Urothelium cell line (cell line): ENCODE data around the gene ABCC3.
A peak's percentile ranks its signal among the peaks of the same experiment; 100 is the strongest.

Experiments used
- DNase-seq: peaks from one replicate; pipeline ENCODE4 v3.0.0; 2011; ENCODE audit warnings: low spot score, mixed read lengths
- FAIRE-seq: peaks from 2 replicates; lab custom pipeline; 2011; peaks lifted over from hg19 to GRCh38; lab: Jason Lieb, UNC

ABCC3 gene

GRCh38 chr17:50642722-50643656, 8.3 kb downstream of the ABCC3 start:
- DNase-seq (no peak), FAIRE-seq (no peak)

DNA sequence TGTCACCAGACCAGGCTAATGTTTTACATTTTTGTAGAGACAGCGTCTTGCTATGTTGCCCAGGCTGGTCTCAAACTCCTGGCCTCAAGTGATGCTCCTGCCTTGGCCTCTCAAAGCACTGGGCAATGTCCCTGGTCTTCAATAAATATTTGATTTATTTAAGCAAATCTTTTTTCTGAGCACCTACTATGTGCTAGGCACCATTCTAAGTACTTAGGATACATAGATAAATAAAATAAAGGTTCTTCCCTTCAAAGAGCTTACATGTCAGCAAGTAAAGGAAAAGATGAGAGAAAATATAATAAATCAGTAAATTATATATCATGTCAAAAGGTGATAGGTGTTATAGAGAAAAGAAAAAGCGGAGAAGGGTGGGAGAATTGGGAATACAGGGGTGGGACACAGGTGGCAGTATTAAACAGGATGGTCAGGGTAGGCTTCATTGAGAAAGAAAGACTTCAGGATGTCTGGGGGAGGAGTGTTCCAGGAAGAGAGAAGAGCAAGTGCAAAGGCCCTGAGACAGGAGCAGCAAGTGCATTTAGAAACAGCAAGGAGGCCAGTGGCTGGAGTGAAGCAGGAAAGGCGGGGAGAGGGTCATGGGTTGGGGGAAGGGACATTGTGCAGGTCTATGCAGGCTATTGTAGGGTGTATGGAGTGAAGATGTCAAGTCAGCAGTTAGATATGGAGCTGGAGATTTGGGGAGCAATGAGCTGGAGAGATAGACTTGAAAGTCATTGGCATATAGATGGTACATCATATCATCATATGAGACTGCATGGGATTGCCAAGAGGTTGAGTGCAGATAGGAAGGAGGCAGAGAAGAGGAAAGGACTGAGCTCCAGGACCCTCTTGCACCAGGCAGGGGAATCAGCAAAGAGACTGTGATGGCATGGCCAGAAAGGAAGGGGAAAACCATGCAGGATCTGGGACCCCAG, 11.3 kb downstream of the ABCC3 start:
- no peak for DNase-seq
- FAIRE-seq: no peak

DNA sequence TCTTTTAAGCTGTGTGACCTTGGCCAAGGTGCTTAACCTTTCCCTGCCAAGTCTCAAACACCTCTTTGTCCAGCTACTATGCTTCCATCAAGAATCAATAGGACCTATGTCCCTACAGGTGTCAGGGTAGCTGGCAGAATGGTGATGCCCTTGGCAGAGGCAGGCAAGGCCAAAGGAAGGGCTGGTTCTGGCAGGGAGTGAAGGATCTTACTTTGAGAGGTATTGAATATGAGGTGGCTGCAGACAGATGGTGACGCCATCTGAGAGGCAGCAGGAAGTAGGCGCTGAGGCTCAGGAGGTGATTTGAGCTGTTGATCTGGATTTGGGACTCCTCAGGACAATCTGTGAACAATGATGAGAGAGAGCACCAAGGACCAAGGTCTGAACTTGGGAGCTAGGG, 12.5 kb downstream of the ABCC3 start:
- FAIRE-seq: no peak
- no peak for DNase-seq

DNA sequence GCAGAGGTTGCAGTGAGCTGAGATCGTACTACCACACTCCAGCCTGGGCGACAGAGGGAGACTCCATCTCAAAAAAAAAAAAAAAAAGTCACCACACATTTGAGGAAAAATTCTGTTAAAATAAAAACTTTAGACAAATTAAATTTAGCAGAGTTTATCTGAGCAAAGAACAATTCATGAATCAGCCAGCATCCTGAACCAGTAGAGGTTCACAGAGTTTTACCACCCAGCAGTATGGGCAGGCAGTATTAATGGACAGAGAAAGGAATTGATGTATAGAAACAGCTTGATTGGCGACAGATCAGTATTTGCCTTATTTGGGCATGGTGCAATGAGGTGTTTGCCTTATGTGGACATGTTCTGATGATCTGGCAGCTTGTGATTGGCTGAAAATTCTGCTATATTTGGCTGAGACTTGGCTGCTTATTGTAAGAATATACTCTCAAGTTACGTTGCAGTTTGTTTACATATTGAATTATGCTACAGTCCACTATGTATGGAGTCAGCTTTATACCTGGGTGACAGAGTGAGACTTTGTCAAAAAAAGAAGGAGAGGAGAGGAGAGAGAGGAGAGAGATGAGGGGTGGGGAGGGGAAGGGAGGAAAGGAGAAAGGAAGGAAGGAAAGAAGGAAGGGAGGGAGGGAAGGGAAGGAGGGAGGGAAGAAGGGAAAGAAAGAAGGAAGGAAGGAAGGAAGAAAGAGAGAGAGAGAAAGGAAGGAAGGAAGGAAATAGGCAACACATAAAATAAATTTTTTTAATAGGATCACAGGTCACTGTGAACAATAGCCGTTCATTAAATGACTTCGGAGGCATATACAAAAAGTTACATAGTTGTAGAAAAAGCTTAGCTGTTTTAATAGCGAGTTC, 14.6 kb downstream of the ABCC3 start:
- FAIRE-seq (no peak), DNase-seq (no peak)

DNA sequence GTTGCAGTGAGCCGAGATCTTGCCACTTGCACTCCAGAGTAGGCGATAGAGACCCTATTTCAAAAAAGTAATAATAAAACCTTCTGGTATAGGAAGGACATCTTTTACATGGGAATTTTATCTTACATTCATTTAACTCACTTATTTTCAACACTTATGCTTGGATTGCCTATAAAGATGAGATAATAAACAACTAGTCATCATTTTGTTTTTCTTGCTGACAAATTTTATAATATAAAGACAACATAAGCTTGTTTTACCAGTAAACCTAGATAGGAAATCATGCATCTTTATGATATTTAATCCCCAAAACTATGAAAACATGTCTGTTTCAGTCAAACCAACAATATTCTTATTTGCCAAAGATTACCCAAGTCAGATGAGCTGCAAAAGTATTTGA, 17.0 kb downstream of the ABCC3 start:
- FAIRE-seq (no peak), DNase-seq (no peak)

- FAIRE-seq (no peak), DNase-seq (no peak)
Observed at GRCh38 chr17:50653738-50654137, 19.1 kb downstream of the ABCC3 start.

DNA sequence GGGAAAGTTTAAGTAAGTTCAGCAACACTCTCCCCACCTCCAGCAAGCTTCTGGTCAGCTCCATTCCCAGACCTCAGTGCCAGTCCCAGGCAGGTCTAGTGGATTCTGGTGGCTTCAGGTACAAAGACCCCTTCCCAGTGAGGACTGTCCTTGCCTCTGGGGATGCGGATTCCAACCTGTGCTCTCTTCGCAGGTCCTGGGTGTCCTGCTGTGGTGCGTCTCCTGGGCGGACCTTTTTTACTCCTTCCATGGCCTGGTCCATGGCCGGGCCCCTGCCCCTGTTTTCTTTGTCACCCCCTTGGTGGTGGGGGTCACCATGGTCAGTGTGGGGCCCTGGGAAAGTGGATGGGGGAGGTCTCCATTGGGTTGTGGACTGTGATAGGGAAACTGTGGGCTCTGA, 21.8 kb downstream of the ABCC3 start:
- FAIRE-seq (no peak), DNase-seq (no peak)

DNA sequence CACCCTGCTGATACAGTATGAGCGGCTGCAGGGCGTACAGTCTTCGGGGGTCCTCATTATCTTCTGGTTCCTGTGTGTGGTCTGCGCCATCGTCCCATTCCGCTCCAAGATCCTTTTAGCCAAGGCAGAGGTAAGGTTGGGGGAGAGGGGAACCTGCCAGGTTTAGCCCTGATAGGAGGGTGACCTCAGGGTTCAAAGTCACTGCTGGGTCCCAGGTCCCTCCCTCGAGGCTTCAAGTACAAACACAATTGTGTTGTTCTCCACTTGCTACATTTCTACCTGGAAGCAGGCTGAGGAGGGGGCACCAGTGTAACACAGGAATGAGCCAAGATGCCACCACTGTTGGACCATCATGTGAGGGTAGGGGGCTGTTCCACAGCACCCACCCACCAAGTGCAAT, 22.4 kb downstream of the ABCC3 start:
- no peak for FAIRE-seq

GRCh38 chr17:50657627-50658026, 22.9 kb downstream of the ABCC3 start:
- no peak for FAIRE-seq

More for the DNA sequence above, 22.4 kb downstream of the ABCC3 start:
- DNase-seq: no peak

DNA sequence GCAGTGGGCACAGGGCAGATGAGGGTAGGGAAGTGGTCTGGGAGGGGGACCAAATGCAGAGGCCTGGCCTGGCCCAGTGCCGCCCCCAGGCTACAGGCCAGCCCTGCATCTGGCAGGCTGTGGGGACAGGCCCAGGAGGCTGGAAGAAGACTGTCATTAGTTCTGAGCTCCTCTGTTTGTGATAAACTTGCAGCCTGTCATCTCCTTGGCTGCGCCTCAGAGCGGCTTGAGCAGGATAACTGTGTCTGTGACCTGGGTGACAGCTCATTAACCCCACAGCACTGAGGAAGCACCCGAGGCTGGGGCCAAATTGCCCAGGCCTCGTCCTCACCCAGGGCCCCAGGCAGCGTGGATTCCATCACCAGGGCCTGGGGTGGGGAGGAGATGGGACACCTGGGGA, 23.9 kb downstream of the ABCC3 start:
- no peak for DNase-seq
- FAIRE-seq: no peak

More at GRCh38 chr17:50657627-50658026, 22.9 kb downstream of the ABCC3 start:
- no peak for DNase-seq

DNA sequence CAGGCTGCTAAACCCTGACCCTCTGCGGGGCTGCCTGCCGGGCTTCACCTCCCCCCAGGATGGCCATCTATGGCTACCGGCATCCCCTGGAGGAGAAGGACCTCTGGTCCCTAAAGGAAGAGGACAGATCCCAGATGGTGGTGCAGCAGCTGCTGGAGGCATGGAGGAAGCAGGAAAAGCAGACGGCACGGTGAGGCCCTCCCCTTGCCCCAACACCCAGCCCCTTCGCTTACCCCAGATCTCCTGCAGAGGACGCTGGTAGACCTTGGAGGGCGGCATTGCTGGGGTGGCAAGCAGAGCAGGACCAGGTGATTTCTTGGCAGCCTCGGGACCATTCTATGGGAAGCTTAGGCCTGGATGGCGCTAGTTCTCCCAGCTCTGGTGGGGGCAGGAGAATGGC, 24.5 kb downstream of the ABCC3 start:
- no peak for FAIRE-seq
- no peak for DNase-seq

- DNase-seq: no peak
- FAIRE-seq: no peak
Observed at GRCh38 chr17:50660042-50660886, 25.6 kb downstream of the ABCC3 start.

- FAIRE-seq (peak; percentile 65), DNase-seq (no peak)
Observed at GRCh38 chr17:50660887-50661345, 26.2 kb downstream of the ABCC3 start.

GRCh38 chr17:50661348-50661747, 26.7 kb downstream of the ABCC3 start:
- DNase-seq (no peak), FAIRE-seq (no peak)

DNA sequence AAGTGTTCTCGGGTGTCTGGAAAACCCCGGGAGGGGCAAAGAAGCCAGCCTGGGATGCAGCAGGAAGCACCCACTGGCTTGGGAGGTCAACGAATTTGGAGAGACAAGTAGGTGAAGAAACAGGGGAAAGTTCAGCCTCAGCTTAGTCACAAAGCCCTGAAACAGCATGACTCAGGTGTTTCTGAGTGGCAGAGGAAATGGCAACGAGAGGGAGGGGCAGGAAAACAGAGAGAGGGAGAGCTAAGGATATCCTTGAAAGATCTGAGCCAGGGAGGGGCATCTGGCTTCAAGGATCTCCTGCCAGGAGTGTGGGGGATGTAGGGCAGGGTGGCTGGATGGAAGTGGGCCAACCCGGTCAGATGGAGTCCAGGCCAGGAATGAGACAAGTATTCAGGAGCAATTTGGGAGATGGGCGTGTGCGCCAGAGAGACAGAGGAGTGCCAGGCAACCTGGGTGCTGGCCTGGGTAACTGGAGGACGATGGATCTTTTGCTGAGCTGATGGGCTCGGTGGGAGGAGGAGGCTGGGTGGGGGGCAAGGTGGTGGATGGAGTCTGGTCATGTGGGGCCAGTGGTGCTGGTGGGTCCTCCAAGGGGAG, 27.2 kb downstream of the ABCC3 start:
- peak; percentile 92 for DNase-seq
- peak; percentile 63 for FAIRE-seq

DNA sequence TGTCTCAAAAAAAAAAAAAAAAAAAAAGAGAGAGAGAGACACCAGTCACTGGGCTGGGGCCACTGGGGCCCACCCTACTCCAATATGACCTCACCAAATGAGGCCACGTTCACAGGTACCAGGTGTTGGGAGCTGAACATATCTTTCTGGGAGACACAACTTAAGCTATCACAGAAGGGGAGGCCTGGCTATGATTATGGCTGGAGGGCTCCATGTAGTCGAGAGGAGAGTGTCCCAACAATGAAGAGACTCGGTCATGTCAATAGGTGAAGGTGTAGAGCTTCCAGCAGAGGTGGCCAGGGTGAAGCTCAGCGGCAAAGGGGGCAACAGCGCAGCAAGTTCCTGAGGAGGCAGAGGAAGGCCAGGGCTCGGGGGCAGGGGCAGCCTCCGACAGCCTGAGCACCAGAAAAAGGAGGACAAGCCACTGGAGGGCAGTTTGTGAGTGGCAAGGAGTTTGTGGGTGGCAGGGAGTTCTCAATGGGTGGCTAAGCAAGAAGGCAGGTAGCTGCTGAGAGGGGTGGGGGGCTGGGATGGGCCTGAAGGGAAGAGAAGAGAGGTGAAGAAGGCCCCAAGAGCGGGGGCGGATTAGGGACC, 28.0 kb downstream of the ABCC3 start:
- DNase-seq (no peak), FAIRE-seq (no peak)

DNA sequence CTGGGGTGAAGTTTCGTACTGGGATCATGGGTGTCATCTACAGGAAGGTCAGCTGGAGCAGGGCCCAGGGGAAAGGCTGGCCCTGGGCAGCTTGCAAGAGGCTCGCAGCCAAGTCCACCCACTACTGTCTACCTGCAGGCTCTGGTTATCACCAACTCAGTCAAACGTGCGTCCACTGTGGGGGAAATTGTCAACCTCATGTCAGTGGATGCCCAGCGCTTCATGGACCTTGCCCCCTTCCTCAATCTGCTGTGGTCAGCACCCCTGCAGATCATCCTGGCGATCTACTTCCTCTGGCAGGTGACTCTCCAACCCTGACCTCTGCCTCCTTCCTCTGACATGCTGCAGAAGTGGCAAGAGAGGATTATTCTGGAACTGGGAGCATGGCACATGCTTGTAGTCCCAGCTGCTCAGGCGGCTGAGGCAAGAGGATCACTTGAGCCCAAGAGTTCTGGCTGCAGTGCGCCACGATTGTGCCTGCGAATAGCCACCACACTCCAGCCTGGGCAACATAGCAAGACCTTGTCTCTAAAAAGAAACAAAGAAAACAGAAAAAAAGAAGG, 29.2 kb downstream of the ABCC3 start:
- no peak for FAIRE-seq

DNA sequence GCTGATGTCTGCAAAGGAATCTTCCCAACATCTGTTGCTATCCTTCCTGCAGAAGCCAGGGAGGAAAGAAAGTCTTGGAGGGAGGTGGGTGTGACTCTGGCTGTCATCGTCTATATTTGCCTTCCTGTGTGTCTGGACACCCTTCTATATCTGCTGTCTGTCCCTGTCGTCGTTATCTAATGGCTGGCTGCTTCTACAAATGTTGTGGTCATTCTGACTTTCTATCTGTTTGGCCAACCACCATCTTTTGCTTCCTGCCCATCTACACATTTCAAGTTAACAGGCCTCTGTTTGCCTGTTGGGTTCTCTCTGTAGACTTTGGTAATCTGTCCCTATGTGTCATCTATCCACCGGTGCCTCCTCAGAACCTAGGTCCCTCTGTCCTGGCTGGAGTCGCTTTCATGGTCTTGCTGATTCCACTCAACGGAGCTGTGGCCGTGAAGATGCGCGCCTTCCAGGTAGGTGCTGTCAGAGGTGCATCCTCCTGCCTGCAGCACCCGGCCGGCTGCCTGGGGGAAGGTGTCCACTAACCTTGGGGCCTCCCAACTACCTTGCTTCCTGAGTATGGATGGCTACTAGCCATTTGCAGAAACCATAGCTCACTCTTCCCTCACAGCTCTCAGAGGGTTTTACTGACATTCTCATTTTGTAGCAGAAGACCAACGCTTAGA, 30.2 kb downstream of the ABCC3 start:
- FAIRE-seq: no peak

More for the DNA sequence above, 29.2 kb downstream of the ABCC3 start:
- DNase-seq: no peak

More for the DNA sequence above, 30.2 kb downstream of the ABCC3 start:
- no peak for DNase-seq
